ENCODE data around the gene BEX5.
"Not testable (repeated sequence)": the region's sequence is repeated elsewhere in the genome, so short reads cannot be mapped to it uniquely, and the experiment has no call there.

BEX5 gene

GRCh38 chrX:102155806-102156179 is at the start of gene BEX5:
BEX5 (minus strand) TSS chrX:102155977; CDS start chrX:102154265, 1,712 bp downstream.
- Histone ChIP-seq H3K27me3 (ENCODE audit: control insufficient read depth, insufficient read depth, low read length) (no peaks in the 10 kb centered on the region), H3K4me3 (ENCODE audit: low read length) (peak within 1 kb of the TSS; percentile 61), H3K9ac (ENCODE audit: low read length) (no peak within 1 kb of the TSS), H3K36me3 (ENCODE audit: control insufficient read depth, insufficient read depth, low read length) (no peaks in the 10 kb centered on the region), H3K4me1 (ENCODE audit: control insufficient read depth, insufficient read depth, low read length) (no peaks in the 10 kb centered on the region), H3K27ac (ENCODE audit: low read depth, low read length) (no peak within 1 kb of the TSS)

DNA sequence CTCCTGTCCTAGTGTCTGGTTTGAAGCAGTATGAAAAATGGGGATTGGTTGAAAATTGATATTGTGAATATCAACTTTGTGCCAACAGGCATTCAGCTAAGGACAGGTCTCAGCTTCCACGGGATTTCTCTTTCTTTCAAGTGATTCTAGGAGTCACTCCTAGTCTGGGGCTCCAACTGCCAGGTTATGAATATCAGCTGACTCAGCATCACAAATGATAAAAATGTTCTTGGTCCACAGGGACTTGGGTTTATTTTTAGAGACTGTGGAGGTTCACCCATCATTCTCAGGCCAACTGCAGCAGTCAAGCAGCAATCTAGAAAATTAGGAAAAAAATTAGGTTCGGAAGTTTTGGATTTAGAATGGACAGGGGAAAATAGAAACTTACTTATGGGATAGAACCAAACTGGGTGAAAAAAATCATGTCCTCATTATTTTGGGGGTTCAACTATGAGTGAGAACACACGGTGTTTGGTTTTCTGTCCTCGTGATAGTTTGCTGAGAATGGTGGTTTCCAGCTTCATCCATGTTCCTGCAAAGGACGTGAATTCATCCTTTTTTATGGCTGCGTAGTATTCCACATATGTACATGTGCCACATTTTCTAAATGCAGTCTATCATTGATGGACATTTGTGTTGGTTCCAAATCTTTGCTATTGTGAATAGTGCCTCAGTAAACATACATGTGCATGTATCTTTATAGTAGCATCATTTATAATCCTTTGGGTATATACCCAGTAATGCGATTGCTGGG is 30.4 kb upstream of the BEX5 start:
- Histone ChIP-seq H3K27ac (ENCODE audit: low read depth, low read length) (no peak overlapping the region), H3K36me3 (ENCODE audit: control insufficient read depth, insufficient read depth, low read length) (no peaks in the 10 kb centered on the region), H3K4me3 (ENCODE audit: low read length) (no peak overlapping the region), H3K27me3 (ENCODE audit: control insufficient read depth, insufficient read depth, low read length) (no peaks in the 10 kb centered on the region), H3K4me1 (ENCODE audit: control insufficient read depth, insufficient read depth, low read length) (no peaks in the 10 kb centered on the region), H3K9ac (ENCODE audit: low read length) (no peak overlapping the region)

- Histone ChIP-seq H3K36me3 (ENCODE audit: control insufficient read depth, insufficient read depth, low read length) (no peaks in the 10 kb centered on the region), H3K27ac (ENCODE audit: low read depth, low read length) (no peak overlapping the region), H3K9ac (ENCODE audit: low read length) (no peak overlapping the region), H3K4me1 (ENCODE audit: control insufficient read depth, insufficient read depth, low read length) (no peaks in the 10 kb centered on the region), H3K4me3 (ENCODE audit: low read length) (peak overlapping the region; percentile 61), H3K27me3 (ENCODE audit: control insufficient read depth, insufficient read depth, low read length) (no peaks in the 10 kb centered on the region)
Observed at GRCh38 chrX:102154900-102155805, 624 bp downstream of the BEX5 start.

DNA sequence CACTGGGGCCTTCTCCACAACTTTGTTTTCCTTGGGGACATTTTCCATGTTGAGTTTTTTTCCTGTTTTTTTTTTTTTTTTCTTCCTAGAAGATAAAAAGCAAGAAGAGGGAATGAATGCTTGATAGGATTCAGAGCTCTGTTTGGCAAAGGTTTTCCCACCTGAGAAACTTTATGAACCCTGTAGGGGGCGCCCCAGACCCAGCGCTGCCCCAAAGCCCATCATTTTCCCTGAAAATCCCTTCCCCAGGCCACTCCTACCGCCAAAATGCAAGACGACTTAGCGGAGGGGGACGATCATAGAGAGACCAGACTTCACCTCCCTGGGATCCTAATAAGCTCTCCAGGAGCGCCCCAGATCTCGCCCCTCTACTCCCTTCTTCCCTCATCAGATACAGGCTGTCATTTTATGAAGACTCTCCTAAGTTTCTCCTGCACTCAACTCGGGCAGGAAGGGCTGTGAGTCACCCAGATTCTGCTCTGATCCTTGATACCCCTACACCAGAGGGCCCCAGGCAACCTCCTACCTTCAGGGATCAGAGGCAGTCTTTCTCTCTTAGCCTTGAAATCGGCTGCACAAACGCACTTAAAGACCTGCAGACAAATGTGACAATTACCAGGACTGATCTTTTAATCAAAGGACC is 1.4 kb downstream of the BEX5 start:
- H3K9ac ChIP-seq (ENCODE audit: low read length) = no peak overlapping the region
- no peaks in the 10 kb centered on the region for H3K27me3 ChIP-seq (ENCODE audit: control insufficient read depth, insufficient read depth, low read length)
- no peak overlapping the region for H3K4me3 ChIP-seq (ENCODE audit: low read length)
- no peaks in the 10 kb centered on the region for H3K36me3 ChIP-seq (ENCODE audit: control insufficient read depth, insufficient read depth, low read length)
- no peaks in the 10 kb centered on the region for H3K4me1 ChIP-seq (ENCODE audit: control insufficient read depth, insufficient read depth, low read length)
- H3K27ac ChIP-seq (ENCODE audit: low read depth, low read length) = no peak overlapping the region

DNA sequence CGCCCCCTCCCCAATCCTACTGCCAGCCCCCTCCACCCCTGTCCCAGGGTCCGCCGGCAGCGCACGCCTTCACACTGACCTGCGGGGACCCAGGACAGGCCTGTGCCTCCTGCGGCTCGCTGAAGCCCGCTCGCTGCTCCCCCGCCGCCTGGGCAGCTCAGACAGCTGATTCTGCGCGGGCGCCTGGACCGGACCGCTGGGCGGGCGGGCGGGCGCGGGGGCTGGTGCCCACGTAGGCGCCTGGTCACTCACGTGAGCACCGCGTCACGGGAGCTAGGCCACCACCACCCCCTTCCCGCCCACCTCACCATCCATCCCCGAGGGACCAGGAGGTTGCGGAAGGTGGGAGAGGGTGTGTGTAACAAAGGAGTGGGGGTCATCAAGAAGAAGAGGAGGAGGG is 13.5 kb downstream of the BEX5 start, which contains the start of gene TCEAL6:
Gene TCEAL6 (minus strand): TSS at position 208 of the 400 bp plus-strand sequence.
- not testable (repeated sequence) for H3K27me3 ChIP-seq (ENCODE audit: control insufficient read depth, insufficient read depth, low read length); H3K4me3 ChIP-seq (ENCODE audit: low read length); H3K36me3 ChIP-seq (ENCODE audit: control insufficient read depth, insufficient read depth, low read length); H3K9ac ChIP-seq (ENCODE audit: low read length); H3K4me1 ChIP-seq (ENCODE audit: control insufficient read depth, insufficient read depth, low read length); H3K27ac ChIP-seq (ENCODE audit: low read depth, low read length)

GRCh38 chrX:102141631-102142030 is 14.1 kb downstream of the BEX5 start:
- not testable (repeated sequence) for H3K36me3 ChIP-seq (ENCODE audit: control insufficient read depth, insufficient read depth, low read length); H3K4me3 ChIP-seq (ENCODE audit: low read length); H3K9ac ChIP-seq (ENCODE audit: low read length); H3K27me3 ChIP-seq (ENCODE audit: control insufficient read depth, insufficient read depth, low read length); H3K27ac ChIP-seq (ENCODE audit: low read depth, low read length); H3K4me1 ChIP-seq (ENCODE audit: control insufficient read depth, insufficient read depth, low read length)

- H3K27me3 ChIP-seq (ENCODE audit: control insufficient read depth, insufficient read depth, low read length); H3K4me3 ChIP-seq (ENCODE audit: low read length); H3K27ac ChIP-seq (ENCODE audit: low read depth, low read length); H3K4me1 ChIP-seq (ENCODE audit: control insufficient read depth, insufficient read depth, low read length); H3K9ac ChIP-seq (ENCODE audit: low read length); H3K36me3 ChIP-seq (ENCODE audit: control insufficient read depth, insufficient read depth, low read length): not testable (repeated sequence)
Observed at GRCh38 chrX:102140876-102141275, 14.9 kb downstream of the BEX5 start.

- no peak overlapping the region for H3K27ac ChIP-seq (ENCODE audit: low read depth, low read length)
Observed at GRCh38 chrX:102138064-102138463, 17.7 kb downstream of the BEX5 start.

DNA sequence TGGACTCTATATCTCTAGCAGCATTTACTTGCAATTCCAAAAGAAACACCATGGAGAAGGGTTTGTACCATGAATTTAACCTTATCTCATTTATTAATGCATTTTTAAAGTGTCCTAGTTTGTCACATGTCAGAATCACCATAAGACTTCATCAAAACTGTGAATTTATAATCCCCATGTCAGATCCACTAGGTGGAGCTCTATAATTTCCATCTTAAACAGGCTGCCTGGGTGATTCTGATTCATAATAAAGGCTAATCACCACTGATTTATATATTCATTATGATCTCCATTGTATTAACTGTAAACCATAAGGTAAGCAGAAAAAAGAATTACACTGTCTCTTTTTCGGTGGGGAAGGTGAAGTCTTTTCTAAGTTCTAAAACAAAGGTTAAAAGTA is 26.3 kb downstream of the BEX5 start:
- Histone ChIP-seq H3K9ac (ENCODE audit: low read length) (no peak overlapping the region), H3K27ac (ENCODE audit: low read depth, low read length) (no peak overlapping the region), H3K4me3 (ENCODE audit: low read length) (no peak overlapping the region), H3K36me3 (ENCODE audit: control insufficient read depth, insufficient read depth, low read length) (no peaks in the 10 kb centered on the region), H3K4me1 (ENCODE audit: control insufficient read depth, insufficient read depth, low read length) (no peaks in the 10 kb centered on the region), H3K27me3 (ENCODE audit: control insufficient read depth, insufficient read depth, low read length) (peaks cover 3% of the 10 kb centered on the region)

More at GRCh38 chrX:102138064-102138463, 17.7 kb downstream of the BEX5 start:
- H3K4me1 ChIP-seq (ENCODE audit: control insufficient read depth, insufficient read depth, low read length) = no peaks in the 10 kb centered on the region
- H3K36me3 ChIP-seq (ENCODE audit: control insufficient read depth, insufficient read depth, low read length) = no peaks in the 10 kb centered on the region
- no peak overlapping the region for H3K4me3 ChIP-seq (ENCODE audit: low read length)
- H3K9ac ChIP-seq (ENCODE audit: low read length) = no peak overlapping the region
- peaks cover 2% of the 10 kb centered on the region for H3K27me3 ChIP-seq (ENCODE audit: control insufficient read depth, insufficient read depth, low read length)

GRCh38 chrX:102126863-102127262 is 28.9 kb downstream of the BEX5 start:
- Histone ChIP-seq H3K27ac (ENCODE audit: low read depth, low read length) (peak overlapping the region; percentile 3), H3K27me3 (ENCODE audit: control insufficient read depth, insufficient read depth, low read length) (peaks cover 3% of the 10 kb centered on the region), H3K36me3 (ENCODE audit: control insufficient read depth, insufficient read depth, low read length) (no peaks in the 10 kb centered on the region), H3K9ac (ENCODE audit: low read length) (no peak overlapping the region), H3K4me1 (ENCODE audit: control insufficient read depth, insufficient read depth, low read length) (no peaks in the 10 kb centered on the region), H3K4me3 (ENCODE audit: low read length) (no peak overlapping the region)

DNA sequence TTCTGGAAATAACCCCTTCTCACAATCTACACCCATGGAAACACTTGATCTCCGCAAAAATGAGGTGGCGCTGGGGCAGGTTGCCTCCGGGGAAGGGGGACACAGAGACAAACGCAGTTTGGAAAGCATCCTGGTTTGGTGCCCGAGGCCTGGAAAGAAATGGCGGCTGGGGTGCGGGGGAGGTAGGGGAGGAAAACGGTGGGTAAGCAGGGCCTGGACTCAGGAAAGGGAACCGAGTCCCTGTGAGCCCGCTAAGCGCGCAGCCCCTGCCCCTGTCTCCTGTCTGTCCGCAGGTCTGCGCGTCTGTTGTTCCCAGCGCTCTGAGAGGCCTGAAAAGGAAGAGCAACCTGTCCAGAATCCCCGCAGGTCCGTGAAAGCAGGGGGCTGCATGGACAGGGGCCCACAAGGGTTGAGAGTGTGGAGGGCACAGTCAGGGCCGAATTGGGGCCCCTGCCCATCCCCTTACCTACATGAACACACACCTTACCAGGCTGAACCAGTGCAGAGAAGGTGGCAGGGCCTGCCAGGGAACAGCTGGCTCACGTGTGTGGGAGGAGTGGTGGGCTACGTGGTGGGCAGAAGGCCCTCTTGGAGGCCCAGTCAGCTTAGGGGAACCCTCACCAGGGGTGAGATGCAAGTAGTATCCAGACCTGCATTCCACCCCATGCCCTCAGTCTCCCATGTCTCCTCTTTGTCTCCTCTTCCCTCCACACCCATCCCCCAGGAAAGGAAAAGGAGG is 29.5 kb downstream of the BEX5 start:
- not testable (repeated sequence) for H3K27me3 ChIP-seq (ENCODE audit: control insufficient read depth, insufficient read depth, low read length); H3K4me1 ChIP-seq (ENCODE audit: control insufficient read depth, insufficient read depth, low read length); H3K36me3 ChIP-seq (ENCODE audit: control insufficient read depth, insufficient read depth, low read length); H3K9ac ChIP-seq (ENCODE audit: low read length); H3K4me3 ChIP-seq (ENCODE audit: low read length)
- peak overlapping the region; percentile 3 for H3K27ac ChIP-seq (ENCODE audit: low read depth, low read length)

DNA sequence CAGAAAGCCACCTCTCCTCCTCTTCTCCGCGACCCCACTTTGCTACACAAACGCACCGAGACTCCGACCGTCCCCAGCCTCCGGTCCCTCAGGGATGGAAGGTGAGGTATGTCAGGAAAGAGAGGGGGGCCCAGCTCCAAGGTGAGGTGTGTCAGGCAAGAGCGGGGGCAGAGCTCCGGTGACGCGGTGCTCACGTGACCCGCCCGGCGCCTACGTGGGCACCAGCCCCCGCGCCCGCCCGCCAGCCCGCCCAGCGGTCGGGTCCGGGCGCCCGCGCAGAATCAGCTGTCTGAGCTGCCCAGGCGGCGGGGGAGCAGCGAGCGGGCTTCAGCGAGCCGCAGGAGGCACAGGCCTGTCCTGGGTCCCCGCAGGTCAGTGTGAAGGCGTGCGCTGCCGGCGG is 30.3 kb downstream of the BEX5 start, which contains the start of gene TCEAL2:
Gene TCEAL2 (plus strand): TSS at position 244 of the 400 bp plus-strand sequence. CDS start 1,152 bp downstream, outside the sequence.
- not testable (repeated sequence) for H3K36me3 ChIP-seq (ENCODE audit: control insufficient read depth, insufficient read depth, low read length); H3K27me3 ChIP-seq (ENCODE audit: control insufficient read depth, insufficient read depth, low read length); H3K9ac ChIP-seq (ENCODE audit: low read length); H3K4me1 ChIP-seq (ENCODE audit: control insufficient read depth, insufficient read depth, low read length)
- H3K4me3 ChIP-seq (ENCODE audit: low read length) = peak within 1 kb of the TSS; percentile 59
- H3K27ac ChIP-seq (ENCODE audit: low read depth, low read length) = peak within 1 kb of the TSS; percentile 3

Data from rectal smooth muscle tissue (tissue), 1 donor.